Measurements from ENCODE around the gene UBE2E1.
"Not testable (repeated sequence)": the region's sequence is repeated elsewhere in the genome, so short reads cannot be mapped to it uniquely, and the experiment has no call there.

The UBE2E1 gene

DNA sequence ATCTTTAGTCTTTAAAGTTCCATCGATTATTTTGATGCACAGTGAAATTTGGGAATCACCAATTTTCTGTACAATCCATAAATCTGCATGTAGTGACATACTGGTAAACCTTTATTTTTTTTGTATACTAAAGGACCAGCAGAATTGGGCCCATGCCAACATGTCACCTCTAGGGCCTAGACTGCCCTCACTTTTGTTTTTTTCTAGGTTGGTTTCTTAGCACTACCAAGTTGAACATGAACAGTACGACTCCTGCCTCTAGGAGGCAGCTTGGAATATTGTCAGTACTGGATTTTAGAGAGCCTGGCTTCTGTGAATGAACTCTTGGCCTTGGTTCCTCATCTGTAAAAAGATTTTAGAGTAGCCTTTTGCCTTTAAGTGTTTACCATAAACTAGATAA lies 78.7 kb downstream of the UBE2E1 start:
- DNase-seq, result no peak

DNA sequence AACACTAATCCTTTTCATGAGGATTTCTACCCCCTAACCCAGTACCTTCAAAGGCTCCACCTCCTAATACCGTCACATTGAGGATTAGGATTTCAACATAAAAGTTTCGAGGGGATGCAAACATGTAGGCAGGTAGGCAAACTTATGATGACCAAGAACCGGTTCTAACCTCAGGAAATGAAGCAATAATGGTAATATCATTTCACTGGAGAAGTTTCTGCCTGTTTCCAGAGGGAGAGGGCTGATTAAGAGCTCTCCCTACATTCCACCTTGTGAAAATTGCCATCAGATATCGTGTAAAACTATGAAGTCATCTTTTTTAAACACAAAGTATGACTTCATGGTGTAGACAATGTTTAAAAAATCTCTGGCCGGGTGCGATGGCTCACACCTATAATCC lies 79.5 kb downstream of the UBE2E1 start:
- no peak for DNase-seq

DNA sequence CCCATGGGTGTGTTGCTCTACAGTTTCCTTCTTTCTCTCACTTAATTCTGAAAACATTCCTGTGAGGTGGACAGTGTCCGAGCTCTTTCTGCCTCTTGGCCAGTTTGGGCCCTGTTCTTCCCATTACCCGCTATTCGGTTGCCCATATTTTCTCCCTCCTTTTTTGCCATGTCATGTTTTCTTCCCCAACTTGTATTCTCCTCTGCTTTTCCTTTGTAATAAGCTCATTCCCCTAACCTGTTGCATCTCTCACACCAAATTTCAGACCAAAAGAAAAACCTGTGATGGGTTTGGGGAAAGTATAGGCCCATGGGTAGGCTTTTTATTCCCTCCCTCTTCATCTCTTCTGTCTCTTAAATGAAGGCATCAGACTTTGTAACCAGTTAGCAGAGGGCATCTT lies 80.6 kb downstream of the UBE2E1 start:
- DNase-seq, result no peak

DNA sequence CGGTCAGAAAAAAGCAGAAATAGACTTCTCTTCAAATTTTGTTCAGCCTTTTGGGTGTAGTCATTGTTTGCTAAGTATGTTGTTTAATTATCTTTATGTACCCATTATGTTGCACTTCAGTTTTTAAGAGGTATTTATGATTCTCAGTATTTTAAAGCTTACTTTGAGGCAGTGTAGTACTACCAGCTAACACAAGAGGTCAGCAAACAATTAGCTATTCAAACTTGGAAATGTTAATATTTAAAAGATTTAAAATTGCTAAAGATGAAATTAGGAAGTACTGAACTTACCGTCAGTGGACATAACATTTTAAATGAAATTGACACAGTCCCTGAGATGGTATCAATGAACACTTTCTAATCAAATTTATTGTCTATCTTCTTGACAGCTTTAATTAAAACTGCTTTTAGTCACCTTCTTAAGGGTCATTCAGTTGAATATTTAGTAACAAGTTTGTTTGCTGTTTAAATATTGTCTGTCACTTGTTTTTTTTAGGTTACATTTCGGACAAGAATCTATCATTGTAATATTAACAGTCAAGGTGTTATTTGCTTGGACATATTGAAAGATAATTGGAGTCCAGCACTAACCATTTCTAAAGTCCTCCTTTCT lies 83.0 kb downstream of the UBE2E1 start:
- no peak for DNase-seq

DNA sequence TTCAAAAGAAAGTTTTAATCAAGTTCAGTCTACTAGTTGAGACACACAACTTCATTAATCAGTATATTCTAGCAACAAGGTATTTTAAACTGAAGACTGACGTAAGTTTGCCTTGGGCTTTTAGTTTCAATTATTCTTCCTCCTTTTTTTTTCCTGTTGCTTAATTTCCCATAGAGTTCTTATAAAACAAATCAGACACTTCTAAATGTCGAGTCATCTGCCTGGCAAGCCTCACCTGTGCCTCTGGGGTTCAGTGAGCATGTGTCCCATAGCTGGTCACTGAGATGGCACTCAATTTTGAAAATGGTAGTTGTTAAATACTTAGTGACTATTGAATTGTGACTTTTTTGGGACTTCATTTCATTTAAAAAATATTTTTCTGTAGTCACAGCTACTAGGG lies 83.6 kb downstream of the UBE2E1 start:
- no peak for DNase-seq

DNA sequence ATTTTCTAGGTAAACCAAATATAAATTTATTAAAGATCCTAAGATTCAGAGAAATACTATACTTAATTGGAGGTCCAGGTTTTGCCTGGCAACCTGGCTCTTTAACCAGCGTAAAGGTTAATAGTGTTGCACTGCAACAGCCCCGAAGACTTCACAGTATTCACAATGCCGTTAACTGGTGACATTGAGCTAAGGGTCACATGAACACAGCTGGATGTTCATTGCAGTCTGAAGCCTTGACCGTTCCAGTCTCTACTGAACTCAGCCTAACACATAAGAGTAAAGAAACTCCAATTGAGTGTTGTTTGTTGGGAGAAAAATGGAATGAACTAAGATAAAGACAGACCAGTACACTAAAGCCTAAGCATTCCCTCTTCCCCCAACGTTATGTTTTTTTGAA lies 84.2 kb downstream of the UBE2E1 start:
- DNase-seq, result no peak

DNA sequence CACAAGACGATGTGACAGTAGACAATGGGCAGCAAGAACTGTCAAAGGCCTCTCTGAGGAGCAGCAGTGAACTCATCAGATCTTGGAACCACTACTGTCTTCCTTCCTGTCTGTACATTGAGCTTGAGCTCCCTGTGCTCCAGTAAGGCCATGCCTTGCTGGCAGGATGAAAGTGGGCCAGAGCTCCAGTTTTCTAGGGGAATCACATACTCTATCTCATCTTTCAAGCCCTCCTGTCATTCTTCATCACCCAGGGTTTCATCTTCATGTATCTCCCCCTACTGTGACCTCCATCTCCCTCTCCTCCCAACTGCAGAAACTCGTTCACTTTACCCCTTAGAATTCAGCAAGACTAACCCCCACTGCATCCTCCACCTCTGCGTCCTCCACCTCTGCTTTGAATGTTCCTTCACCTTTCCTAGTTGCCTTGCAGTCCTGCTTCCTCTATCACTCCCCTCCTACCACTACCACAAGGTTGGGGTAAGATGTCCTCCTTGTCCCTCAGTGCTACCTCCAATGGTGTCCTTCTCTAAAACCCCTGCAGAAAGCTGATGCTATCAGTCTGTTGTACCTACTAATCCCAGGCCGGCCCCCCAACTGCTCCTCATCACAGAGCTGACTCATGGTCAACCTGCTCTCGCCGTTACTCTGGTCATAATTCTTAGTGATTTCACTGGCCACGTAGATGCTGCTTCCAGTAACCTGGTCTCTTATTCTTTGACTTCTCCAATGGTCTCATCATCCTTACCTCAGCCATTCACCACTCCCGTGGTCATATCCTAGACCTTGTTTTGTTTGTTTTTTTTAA lies 88.7 kb downstream of the UBE2E1 start:
- DNase-seq, result no peak

DNA sequence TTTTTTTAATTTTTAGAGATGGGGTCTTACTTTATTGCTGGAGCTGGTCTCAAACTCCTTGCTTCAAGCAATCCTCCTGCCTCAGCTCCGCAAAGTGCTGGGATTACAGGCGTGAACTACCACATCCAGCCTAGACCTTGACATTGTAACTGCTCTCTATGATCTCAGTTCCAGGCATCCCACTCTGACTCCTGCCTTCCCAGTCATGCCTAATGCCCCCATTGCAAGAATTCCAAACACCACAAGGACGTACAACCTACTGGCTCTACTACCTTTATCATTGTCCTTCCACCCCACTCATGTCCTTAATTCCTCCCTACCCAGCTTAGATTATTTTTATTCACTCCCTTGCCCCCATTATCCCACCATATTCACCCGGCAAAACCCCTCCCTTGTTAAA lies 89.4 kb downstream of the UBE2E1 start:
- no peak for DNase-seq

DNA sequence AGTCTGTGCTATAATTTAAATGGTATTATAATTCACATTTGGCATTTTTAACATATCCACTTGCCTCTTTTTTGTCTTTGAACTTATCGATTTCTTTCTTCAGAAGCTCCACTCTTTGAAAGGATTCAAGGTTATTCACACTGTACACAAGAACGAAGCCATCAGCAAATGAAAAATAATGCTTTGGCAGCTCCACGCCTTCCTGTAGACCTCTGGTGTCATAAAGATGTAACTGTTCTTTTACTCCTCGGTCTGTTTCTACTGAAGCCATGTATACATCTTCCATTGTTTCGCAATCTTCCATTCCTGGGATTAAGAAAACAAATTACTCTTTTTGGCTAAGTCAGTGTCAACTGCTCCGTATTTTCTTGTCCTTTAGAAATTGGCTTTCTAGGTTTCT lies 95.0 kb downstream of the UBE2E1 start:
- no peak for DNase-seq

DNA sequence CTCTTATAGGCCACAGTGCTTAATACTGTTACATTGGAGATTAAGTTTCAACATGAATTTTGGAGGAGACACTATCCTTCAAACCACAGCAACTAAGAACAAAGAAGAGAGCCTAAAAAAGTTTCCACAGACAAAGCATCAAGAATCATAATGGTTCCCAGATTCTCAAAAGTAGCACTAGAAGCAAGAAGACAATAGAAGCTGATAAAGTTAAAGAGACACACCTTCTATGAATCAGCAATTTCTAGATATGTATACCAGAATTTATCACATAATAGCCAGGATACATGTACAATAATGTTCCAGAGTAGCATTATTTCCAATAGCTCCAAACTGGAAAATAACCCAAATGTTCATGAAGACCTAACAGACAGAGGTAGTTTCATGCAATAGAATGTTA lies 98.8 kb downstream of the UBE2E1 start:
- DNase-seq, result no peak

- DNase-seq, result no peak
These were observed 103.6 kb downstream of the UBE2E1 start for GRCh38 chr3:23909341-23909740.

- no peak for DNase-seq
These were observed 105.6 kb downstream of the UBE2E1 start for GRCh38 chr3:23911397-23911796.

GRCh38 chr3:23912335-23912734 lies 106.6 kb downstream of the UBE2E1 start:
- not testable (repeated sequence) for DNase-seq

DNA sequence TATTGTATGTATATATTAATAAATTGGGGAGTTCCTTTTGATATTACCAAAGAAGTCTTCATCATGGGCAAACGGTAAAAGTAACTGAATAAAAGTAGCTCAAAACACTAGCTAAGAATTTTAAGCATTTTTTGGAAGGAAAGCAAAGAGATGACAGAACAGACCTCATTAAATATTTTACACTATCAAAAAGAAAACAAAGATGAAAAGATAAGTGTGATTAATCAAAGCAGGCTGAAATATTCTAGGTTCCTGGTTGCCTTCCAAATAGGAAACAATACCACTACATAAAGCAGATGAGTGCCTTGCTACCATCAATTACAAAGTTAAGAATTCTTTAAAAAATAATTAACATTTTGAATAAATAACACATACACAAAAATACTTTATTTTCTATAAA lies 107.4 kb downstream of the UBE2E1 start:
- DNase-seq, result no peak

DNA sequence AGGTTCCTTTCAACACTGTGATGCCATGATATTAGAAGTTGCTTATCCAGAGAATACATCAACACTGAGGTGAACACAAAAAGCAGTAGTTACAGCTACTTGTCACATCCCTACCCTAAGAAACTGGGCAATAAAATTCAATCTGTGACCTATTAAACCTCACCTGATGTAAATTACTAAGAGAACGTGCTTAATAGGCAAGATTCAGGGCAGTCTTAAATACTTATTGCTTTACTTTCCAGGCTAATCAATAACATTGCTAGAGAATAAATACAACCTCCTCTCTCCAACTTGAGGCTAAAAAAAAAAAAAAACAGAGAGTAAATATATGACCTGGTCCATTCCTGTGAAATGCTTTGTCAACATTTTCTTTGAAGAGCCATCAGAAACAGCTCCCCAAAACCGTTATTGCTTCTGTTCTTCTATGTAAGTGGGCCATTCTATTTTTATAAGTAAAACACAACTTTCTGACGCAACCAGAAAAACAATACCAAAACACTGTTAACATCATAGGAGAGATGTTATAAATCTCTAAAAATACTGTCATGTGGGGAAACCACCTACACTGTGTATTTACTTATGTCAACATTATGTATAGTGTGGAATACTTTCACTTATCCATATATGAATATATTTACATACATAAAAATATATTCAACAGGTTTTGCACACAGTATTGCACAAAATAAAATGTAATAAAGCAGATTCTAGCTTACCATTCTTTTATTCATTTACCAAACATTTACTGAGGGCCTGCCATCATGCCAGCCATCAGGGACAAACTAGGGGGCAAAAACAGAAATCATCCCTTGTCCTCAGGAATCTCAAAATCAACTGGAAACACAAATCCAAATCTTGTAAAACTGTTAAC lies 108.4 kb downstream of the UBE2E1 start:
- no peak for DNase-seq

DNA sequence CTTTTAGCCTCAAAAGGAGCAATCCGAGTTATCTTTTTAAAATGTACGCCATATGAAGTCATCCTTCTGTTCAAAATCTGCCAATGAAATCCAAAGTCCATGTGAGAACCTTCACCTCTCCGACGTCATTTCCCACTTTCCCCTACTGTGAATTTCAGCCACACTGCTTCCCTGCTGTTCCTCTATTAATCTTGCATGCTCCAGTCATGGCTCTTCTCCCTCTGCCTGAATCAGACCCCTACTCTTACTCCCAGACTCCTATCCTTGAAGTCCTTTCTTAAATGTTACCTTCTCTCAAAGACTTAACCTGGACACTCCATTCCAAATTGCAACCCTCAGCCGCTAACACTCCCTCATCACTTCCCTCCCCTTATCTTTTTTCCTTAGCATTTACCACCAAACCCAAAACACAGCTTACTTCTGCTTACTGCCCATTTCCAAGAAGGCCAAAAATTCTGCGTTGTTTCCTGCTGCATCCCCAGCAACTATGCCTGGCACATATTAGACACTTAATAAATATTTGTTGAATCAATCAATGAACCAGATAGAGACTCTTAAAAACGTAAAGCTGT lies 109.9 kb downstream of the UBE2E1 start:
- peak; percentile 39 for DNase-seq

- no peak for DNase-seq
These were observed 110.6 kb downstream of the UBE2E1 start for GRCh38 chr3:23916152-23916885.

DNA sequence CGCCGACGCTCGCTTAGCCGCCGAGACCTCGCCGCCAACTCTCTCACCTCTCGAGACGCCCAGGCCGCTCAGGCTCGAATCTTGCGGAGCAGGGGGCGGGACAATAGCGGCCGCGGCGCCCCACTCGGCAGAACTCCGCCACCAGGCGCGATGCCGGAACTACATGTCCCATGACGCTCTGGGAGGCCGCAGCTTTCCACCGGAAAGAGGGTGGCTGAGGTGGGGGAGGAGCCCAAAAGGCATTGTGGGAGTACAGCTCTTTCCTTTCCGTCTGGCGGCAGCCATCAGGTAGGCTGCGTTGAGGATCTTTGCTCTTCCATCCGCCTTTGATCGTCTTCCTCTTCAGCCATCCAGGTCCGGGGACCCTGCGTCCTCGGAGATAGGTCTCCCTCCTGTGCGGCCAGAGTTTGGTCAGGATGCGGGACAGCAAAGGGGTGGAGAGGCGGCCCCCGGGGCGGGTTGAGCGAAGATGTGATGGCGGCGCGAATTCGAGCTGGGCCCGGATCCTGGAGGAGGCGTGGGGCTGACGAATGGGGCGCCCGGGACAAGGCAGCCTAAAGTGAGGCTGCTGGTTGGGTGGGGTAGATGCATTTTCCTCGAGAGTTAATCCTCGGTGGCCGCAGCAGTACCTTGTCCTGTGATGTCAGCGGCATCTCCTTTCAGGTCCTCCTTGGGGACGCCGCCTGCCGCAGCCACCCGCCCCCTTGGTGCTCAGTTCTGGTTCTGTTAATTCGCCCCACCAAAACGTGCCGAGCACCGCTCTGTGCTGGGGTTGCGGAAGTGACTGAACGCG lies 111.3 kb downstream of the UBE2E1 start, which contains the start of the genes NKIRAS1 and RPL15:
TSS of gene NKIRAS1 (minus strand) at position 105 of the 793 bp plus-strand sequence. CDS start 6,086 bp downstream, outside the sequence.
TSS of gene RPL15 (plus strand) at position 247 of the 793 bp plus-strand sequence. CDS start 728 bp downstream, outside the sequence.
- DNase-seq, result peak; percentile 94

- peak; percentile 22 for DNase-seq
These were observed 112.0 kb downstream of the UBE2E1 start for GRCh38 chr3:23917679-23918303.

DNA sequence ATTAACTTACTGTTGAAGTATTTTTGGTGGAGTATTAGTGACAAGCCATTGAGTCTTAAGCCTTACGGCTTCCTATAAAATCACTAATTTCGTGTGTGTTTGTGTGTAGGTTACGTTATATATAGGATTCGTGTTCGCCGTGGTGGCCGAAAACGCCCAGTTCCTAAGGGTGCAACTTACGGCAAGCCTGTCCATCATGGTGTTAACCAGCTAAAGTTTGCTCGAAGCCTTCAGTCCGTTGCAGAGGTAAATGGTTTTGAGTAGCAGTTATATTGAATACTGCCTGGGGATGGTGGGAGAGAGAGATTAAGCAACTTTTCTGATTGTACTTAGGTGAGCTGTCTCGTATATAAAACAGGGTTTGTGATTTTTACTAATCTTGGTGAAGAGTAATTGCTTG lies 112.6 kb downstream of the UBE2E1 start:
- DNase-seq, result not testable (repeated sequence)

DNA sequence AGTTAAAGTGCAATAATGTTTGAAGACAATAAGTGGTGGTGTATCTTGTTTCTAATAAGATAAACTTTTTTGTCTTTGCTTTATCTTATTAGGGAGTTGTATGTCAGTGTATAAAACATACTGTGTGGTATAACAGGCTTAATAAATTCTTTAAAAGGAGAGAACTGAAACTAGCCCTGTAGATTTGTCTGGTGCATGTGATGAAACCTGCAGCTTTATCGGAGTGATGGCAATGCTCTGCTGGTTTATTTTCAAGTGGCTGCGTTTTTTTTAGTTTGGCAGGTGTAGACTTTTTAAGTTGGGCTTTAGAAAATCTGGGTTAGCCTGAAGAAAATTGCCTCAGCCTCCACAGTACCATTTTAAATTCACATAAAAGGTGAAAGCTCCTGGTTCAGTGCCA lies 113.9 kb downstream of the UBE2E1 start:
- DNase-seq, result no peak
